NCI-H748 (cell line): Measurements from ENCODE around the gene WDR82.

Source experiments
- DNase-seq: peaks from one replicate; lab custom pipeline; 2025; ENCODE audit not compliant: unreplicated experiment; lab: John Stamatoyannopoulos, UW

Gene WDR82

GRCh38 chr3:52210550-52211046 lies 67.9 kb downstream of the WDR82 start:
- no peak for DNase-seq

GRCh38 chr3:52210037-52210436 lies 68.4 kb downstream of the WDR82 start:
- DNase-seq, result no peak

- no peak for DNase-seq
Measured at GRCh38 chr3:52208556-52208955, 69.9 kb downstream of the WDR82 start.

GRCh38 chr3:52205727-52206372 lies 72.6 kb downstream of the WDR82 start:
- no peak for DNase-seq
